Choroid plexus epithelial cell (primary cell): ENCODE data around the gene SOX12.

ENCODE experiments used
- DNase-seq: peaks from one replicate; pipeline ENCODE4 v3.0.0-alpha.2; 2010; ENCODE audit warnings: low read depth
- H3K4me3 ChIP-seq: 2 replicates; pipeline ENCODE4 v1.5.1; 2011; ENCODE audit warnings: low read depth, mild to moderate bottlenecking, control low read depth, low read length, moderate library complexity
- CTCF ChIP-seq: conservative IDR thresholded peaks from 2 replicates; pipeline ENCODE4 v1.5.1; 2011; ENCODE audit warnings: low read depth, mild to moderate bottlenecking, control low read depth, inconsistent platforms, low read length, moderate library complexity

SOX12 gene

GRCh38 chr20:378961-379336, 53.6 kb downstream of the SOX12 start:
- no peak for TF ChIP-seq CTCF
- no peak overlapping the region for H3K4me3 ChIP-seq
- no peak for DNase-seq
